Measurements from ENCODE around the gene TAF11.
A peak's percentile ranks its signal among the peaks of the same experiment; 100 is the strongest.
"Not testable (repeated sequence)": the region's sequence is repeated elsewhere in the genome, so short reads cannot be mapped to it uniquely, and the experiment has no call there.

Gene TAF11, protein sequence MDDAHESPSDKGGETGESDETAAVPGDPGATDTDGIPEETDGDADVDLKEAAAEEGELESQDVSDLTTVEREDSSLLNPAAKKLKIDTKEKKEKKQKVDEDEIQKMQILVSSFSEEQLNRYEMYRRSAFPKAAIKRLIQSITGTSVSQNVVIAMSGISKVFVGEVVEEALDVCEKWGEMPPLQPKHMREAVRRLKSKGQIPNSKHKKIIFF

GRCh38 chr6:34887753-34888513 lies at the start of gene TAF11:
Gene TAF11 (minus strand): TSS chr6:34888042. CDS start chr6:34887957, 85 bp downstream.
- DNase-seq (ENCODE audit: low spot score) = peak; percentile 90

- DNase-seq (ENCODE audit: low spot score) = no peak
Observed at GRCh38 chr6:34934516-34934915, 46.7 kb upstream of the TAF11 start.

DNA sequence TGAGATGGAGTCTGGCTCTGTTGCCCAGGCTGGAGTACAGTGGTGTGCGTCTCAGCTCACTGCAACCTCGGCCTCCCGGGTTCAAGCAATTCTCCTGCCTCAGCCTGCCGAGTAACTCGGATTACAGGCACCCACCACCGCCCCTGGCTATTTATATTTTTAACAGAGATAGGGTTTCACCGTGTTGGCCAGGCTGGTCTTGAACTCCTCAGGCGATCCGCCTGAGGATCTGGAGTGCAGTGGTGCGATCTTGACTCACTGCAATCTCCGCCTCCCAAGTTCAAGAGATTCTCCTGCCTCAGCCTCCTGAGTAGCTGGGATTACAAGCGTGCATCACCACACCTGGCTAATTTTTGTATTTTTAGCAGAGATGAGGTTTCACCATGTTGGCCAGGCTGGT lies 44.4 kb upstream of the TAF11 start:
- DNase-seq (ENCODE audit: low spot score) = not testable (repeated sequence)

- DNase-seq (ENCODE audit: low spot score) = no peak
Observed at GRCh38 chr6:34930221-34930620, 42.4 kb upstream of the TAF11 start.

GRCh38 chr6:34929241-34929978 lies 41.6 kb upstream of the TAF11 start:
- no peak for DNase-seq (ENCODE audit: low spot score)

DNA sequence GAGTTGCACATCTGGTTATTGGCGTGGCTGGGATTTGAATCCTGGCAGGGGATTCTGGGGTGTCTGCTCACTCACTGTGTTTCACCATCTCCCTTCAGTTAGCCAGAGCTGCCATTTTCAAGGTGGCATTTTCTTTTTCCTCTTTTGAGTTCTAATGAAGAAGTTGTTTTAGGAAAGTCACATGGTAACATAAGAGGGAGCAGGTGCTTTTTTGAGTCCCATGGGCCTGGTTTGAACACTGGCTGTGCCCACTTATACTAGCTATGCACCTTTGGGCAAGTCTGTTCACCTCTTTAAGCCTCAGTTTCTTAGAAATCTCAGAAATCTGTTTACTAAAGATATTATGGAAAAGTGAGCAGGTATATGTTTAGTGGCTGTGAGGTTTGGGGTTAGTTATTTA lies 40.9 kb upstream of the TAF11 start:
- no peak for DNase-seq (ENCODE audit: low spot score)

DNA sequence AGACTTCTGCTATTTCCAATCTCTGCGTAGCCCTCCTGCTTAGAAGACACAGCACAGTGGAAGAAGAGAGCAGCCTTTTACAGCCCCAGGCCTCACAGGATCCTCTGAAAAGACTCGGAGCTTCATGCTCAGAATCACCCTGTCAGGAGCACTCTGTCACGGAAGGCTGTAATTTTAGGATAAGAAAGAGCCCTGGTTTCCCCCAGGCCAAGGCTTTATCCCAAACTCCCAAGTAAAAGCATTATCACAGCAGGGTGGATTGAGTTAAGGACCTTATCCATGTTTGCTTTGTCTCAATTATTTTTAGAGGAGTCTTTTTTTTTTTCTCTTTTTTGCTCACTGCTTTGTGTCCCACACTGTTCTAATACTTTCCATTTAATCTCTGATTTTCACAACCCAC lies 40.4 kb upstream of the TAF11 start:
- no peak for DNase-seq (ENCODE audit: low spot score)

DNA sequence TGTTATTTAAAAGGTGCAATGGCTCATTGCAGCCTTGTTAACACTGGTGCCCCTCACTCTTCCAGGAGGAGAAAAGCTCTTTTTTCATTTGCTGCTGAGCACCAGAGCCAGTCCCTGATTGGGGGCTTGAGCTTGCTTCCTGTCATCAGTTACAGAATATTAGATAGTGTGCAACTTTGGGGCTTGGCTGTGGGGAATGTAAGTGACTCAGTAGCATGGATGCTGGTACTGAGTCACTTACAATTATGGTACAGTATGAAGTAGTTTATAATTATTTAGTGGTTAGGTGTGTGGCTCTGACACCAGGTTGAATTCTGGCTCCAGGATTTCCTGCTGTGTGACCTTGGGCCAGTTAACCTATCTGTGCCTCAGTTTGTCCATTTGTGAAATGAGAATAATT lies 38.8 kb upstream of the TAF11 start:
- no peak for DNase-seq (ENCODE audit: low spot score)

DNA sequence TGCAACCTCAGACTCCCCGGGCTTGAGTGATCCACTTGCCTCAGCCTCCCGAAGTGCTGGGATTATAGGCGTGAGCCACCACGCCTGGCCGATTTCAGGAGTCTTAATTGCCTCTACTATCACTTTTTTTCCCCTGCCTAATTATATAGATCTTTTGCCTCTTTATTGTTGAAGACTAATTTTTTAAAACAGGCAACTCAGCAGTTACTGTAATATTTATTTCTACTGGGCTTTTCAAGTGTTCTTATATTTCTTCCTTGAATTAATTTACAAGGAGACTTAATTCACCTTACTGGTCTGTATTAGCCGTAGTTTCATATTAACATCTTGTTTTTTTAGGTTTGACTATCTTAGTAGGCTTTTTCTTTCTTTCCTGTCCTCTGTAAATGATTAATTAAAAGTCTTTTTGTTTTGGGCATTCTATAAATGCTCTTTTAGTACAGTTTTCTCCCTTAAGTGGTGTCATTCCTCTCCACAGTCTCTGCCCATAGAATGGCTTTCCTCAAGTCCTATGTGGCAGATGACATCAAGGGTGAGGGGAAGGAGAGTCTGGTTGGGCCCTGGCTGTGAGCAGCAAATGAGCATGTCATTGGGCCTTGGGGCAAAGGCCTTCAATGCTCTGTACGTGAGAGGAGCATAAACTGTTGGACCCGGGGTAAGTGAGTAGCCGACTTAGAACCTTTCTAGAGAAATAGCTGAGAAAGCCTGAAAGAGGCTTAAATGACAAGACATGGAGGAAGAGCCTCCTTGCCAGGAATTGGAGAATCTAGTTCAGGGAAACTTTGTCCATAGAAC lies 37.2 kb upstream of the TAF11 start:
- DNase-seq (ENCODE audit: low spot score) = no peak

- DNase-seq (ENCODE audit: low spot score) = peak; percentile 24
Observed at GRCh38 chr6:34922177-34922663, 34.4 kb upstream of the TAF11 start.

GRCh38 chr6:34920097-34920496 lies 32.3 kb upstream of the TAF11 start:
- DNase-seq (ENCODE audit: low spot score) = no peak

DNA sequence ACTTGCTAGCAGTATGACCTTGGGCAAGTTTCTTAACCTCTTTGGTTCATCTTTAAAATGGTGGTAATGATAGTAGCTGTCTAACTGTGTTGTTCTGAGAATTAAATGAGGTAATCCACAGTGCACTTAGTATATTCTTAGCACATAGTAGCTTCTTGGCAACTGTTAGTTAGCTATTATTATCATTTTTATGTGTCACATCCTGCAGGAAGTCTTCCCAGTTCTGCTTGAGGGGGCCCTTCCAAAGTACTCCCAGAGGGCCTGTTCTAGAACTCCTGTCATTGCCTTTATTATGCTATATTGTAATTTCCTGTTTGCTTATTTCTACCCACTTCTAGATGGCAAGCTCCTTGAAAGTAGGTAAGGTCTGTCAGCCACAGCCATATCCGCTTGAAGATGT lies 31.8 kb upstream of the TAF11 start:
- no peak for DNase-seq (ENCODE audit: low spot score)

- no peak for DNase-seq (ENCODE audit: low spot score)
Observed at GRCh38 chr6:34917626-34918285, 29.9 kb upstream of the TAF11 start.

GRCh38 chr6:34916348-34916967 lies 28.6 kb upstream of the TAF11 start:
- DNase-seq (ENCODE audit: low spot score) = no peak

DNA sequence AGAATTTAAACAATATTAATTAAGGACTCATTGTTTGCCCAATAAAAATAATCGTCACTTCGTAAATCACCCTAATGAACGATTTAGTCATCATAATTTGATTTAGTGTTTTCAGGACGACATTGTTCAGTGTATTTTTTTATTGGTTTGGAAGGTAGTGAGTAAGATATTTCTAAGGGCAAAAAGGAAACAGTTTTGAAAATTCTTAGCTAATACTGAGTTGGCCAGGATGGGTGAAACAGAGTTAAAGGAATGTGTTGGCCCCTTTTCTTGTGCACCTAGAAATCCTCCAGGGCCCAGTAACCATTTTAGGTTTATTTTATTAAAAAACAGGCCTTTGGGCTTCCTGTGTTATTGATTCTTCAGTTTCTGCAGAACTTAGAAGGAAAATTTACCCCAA lies 26.5 kb upstream of the TAF11 start:
- DNase-seq (ENCODE audit: low spot score) = no peak

GRCh38 chr6:34912715-34913464 lies 25.0 kb upstream of the TAF11 start:
- DNase-seq (ENCODE audit: low spot score) = peak; percentile 59

DNA sequence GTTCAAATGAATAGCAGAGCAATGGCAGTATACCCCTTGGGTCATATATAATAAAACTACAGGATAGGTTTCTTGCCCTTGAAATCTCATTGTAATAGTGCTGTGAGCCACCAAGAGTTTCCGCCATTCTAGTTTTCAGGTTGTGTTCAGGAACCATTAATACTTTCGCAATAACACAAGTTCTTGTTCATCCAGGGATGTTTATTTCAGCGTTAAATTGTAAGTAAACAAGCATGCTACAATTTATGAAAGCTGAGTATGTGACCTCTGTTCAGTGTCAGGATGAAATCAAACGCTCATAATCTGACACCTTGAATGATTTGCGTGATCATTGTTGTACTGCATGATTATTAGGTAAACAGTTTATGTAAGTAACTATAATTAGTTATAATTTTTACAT lies 24.0 kb upstream of the TAF11 start:
- no peak for DNase-seq (ENCODE audit: low spot score)

- DNase-seq (ENCODE audit: low spot score) = no peak
Observed at GRCh38 chr6:34909320-34909883, 21.6 kb upstream of the TAF11 start.

- DNase-seq (ENCODE audit: low spot score) = no peak
Observed at GRCh38 chr6:34908194-34908593, 20.4 kb upstream of the TAF11 start.

- no peak for DNase-seq (ENCODE audit: low spot score)
Observed at GRCh38 chr6:34906826-34907225, 19.0 kb upstream of the TAF11 start.

All from SW480 (cell line).